ENCODE data around the gene ORM1. TPM values are rescaled to one million over a fixed set of nuclear protein-coding genes. Genes with fewer than 3 reads are reported as not detected.

Gene ORM1
- total RNA-seq, 1 experiment from 2014 or later: not detected

- Histone ChIP-seq H3K27ac (ENCODE audit: low read length) (no peak overlapping the region), H2AFZ (ENCODE audit: low read length) (no peak overlapping the region), H3K27me3 (ENCODE audit: low read length) (no peaks in the 10 kb centered on the region), H3K9ac (ENCODE audit: low read length) (no peak overlapping the region), H3F3A (ENCODE audit: low read length, unreplicated experiment) (no peaks in the 10 kb centered on the region), H3K9me2 (replicated peaks; ENCODE audit: low read length) (no peaks in the 10 kb centered on the region), H3K4me3 (ENCODE audit: low read length) (no peak overlapping the region), H3K4me1 (ENCODE audit: insufficient read depth, low read length) (no peaks in the 10 kb centered on the region), H3K79me2 (ENCODE audit: low read length) (no peaks in the 10 kb centered on the region), H3K9me3 (ENCODE audit: low read length) (no peaks in the 10 kb centered on the region), H3K4me2 (ENCODE audit: low read length) (no peak overlapping the region), H3K36me3 (ENCODE audit: low read depth, low read length) (peaks cover 6% of the 10 kb centered on the region; the same call in 1 of the 2 replicates), H4K20me1 (ENCODE audit: low read length) (no peaks in the 10 kb centered on the region)
- intact Hi-C loops (cut with micrococcal nuclease): loop anchor here (1.0 kb wide), 2 partner anchors 136 to 183 kb away; partner anchors contain the start of gene COL27A1
- ChIA-PET POLR2A (ENCODE audit: unreplicated experiment) (no interaction called here), CTCF (interaction anchor here (0.5 to 1.6 kb wide), 6 partner anchors 24 to 208 kb away, joined by 3 to 7 read pairs (median 6); partner anchors contain the start of gene COL27A1)
- peak; percentile 75 for DNase-seq
- no peak for TF ChIP-seq EZH2 (IDR thresholded peaks at IDR 0.05; ENCODE audit: low read length, unreplicated experiment)
- TF ChIP-seq, protein P1, sequence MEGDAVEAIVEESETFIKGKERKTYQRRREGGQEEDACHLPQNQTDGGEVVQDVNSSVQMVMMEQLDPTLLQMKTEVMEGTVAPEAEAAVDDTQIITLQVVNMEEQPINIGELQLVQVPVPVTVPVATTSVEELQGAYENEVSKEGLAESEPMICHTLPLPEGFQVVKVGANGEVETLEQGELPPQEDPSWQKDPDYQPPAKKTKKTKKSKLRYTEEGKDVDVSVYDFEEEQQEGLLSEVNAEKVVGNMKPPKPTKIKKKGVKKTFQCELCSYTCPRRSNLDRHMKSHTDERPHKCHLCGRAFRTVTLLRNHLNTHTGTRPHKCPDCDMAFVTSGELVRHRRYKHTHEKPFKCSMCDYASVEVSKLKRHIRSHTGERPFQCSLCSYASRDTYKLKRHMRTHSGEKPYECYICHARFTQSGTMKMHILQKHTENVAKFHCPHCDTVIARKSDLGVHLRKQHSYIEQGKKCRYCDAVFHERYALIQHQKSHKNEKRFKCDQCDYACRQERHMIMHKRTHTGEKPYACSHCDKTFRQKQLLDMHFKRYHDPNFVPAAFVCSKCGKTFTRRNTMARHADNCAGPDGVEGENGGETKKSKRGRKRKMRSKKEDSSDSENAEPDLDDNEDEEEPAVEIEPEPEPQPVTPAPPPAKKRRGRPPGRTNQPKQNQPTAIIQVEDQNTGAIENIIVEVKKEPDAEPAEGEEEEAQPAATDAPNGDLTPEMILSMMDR (conservative IDR thresholded peaks at IDR 0.05; ENCODE audit: low read depth, low read length): peak; percentile 85
- TF ChIP-seq EZH2phosphoT487 (IDR thresholded peaks at IDR 0.05; ENCODE audit: borderline replicate concordance, low read length): no peak
- peak; percentile 64 for ATAC-seq
- BruUV-seq (replicated peaks): no TSS peak
Measured at GRCh38 chr9:114291064-114291474, 31.8 kb upstream of the ORM1 start.

- BruUV-seq (replicated peaks): no TSS peak
Measured at GRCh38 chr9:114291886-114292590, 30.9 kb upstream of the ORM1 start.

More at GRCh38 chr9:114291886-114292590, 30.9 kb upstream of the ORM1 start:
- Histone ChIP-seq H3K9me2 (replicated peaks; ENCODE audit: low read length) (no peaks in the 10 kb centered on the region), H2AFZ (ENCODE audit: low read length) (no peak overlapping the region), H3F3A (ENCODE audit: low read length, unreplicated experiment) (no peaks in the 10 kb centered on the region), H3K36me3 (ENCODE audit: low read depth, low read length) (peaks cover 6% of the 10 kb centered on the region; the same call in 1 of the 2 replicates), H3K79me2 (ENCODE audit: low read length) (no peaks in the 10 kb centered on the region), H3K4me2 (ENCODE audit: low read length) (no peak overlapping the region), H3K4me1 (ENCODE audit: insufficient read depth, low read length) (no peaks in the 10 kb centered on the region), H4K20me1 (ENCODE audit: low read length) (no peaks in the 10 kb centered on the region), H3K27ac (ENCODE audit: low read length) (no peak overlapping the region), H3K9ac (ENCODE audit: low read length) (no peak overlapping the region), H3K4me3 (ENCODE audit: low read length) (no peak overlapping the region), H3K9me3 (ENCODE audit: low read length) (no peaks in the 10 kb centered on the region), H3K27me3 (ENCODE audit: low read length) (no peaks in the 10 kb centered on the region)
- TF ChIP-seq, protein P1 (conservative IDR thresholded peaks at IDR 0.05; ENCODE audit: low read depth, low read length): no peak
- TF ChIP-seq EZH2 (IDR thresholded peaks at IDR 0.05; ENCODE audit: low read length, unreplicated experiment) (no peak), EZH2phosphoT487 (IDR thresholded peaks at IDR 0.05; ENCODE audit: borderline replicate concordance, low read length) (no peak)
- ChIA-PET POLR2A (ENCODE audit: unreplicated experiment) (no interaction called here), CTCF (no interaction called here)
- no peak for DNase-seq
- intact Hi-C loops (cut with micrococcal nuclease): loop anchor here (1.0 kb wide), 2 partner anchors 137 to 184 kb away; partner anchors contain the start of gene COL27A1
- no peak for ATAC-seq
